ENCODE results near the gene FCER1G.

DNA sequence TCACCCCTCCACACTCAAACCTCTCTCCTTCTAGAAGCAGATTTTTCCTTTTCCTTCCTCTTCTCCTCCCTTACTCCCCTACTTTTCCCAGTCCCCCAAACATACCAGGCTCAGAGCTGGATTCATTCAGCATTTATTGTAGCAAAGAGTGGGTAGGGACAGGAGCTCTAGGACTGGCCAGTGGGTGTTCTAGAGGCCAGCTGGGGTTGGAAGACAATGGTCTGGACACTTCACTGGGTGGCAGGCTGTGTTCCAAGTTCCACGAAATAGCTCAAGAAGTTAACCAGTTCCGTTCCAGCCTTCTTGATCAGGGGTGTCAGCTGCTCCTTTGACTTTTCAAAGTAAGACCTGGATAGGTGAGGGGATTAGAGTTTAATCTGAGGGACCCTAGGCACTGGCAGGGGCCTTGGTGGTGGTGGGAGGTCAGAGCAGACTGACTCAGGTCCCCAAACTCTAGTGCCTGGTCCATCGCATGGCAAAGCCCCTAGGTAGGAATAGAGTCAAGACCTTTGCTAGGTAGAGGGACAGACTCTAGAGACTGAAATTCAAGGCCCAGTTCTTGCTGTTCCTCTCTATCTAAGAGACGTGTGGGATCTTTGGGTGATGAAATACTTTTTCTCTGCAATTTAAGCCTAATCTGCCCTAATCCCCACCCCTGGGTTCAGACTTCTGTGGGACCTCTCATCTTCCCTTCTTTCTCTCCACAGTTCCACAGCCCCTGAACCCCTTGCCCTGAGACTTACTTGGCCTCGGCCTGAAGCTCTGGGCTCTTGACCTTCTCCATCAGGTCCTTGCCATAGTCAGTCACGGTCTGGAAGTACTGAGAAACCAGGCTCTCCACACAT, 7.3 kb downstream of the FCER1G start:
- TF ChIP-seq EP300 (conservative IDR thresholded peaks at IDR 0.05; ENCODE audit: poor library complexity, severe bottlenecking) (no peak), SMC3 (conservative IDR thresholded peaks at IDR 0.05; ENCODE audit: poor library complexity) (no peak), TAF1 (IDR thresholded peaks at IDR 0.05; ENCODE audit: low read depth) (no peak), POLR2AphosphoS5 (IDR thresholded peaks at IDR 0.05) (no peak), EZH2 (IDR thresholded peaks at IDR 0.05; ENCODE audit: borderline replicate concordance, insufficient read depth, low read length, poor library complexity, severe bottlenecking) (no peak), RAD21 (conservative IDR thresholded peaks at IDR 0.05) (no peak), MXI1 (conservative IDR thresholded peaks at IDR 0.05; ENCODE audit: poor library complexity, severe bottlenecking) (no peak)
- TF ChIP-seq, protein P1, sequence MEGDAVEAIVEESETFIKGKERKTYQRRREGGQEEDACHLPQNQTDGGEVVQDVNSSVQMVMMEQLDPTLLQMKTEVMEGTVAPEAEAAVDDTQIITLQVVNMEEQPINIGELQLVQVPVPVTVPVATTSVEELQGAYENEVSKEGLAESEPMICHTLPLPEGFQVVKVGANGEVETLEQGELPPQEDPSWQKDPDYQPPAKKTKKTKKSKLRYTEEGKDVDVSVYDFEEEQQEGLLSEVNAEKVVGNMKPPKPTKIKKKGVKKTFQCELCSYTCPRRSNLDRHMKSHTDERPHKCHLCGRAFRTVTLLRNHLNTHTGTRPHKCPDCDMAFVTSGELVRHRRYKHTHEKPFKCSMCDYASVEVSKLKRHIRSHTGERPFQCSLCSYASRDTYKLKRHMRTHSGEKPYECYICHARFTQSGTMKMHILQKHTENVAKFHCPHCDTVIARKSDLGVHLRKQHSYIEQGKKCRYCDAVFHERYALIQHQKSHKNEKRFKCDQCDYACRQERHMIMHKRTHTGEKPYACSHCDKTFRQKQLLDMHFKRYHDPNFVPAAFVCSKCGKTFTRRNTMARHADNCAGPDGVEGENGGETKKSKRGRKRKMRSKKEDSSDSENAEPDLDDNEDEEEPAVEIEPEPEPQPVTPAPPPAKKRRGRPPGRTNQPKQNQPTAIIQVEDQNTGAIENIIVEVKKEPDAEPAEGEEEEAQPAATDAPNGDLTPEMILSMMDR (IDR thresholded peaks at IDR 0.05; ENCODE audit: poor library complexity, severe bottlenecking), result no peak
- TF ChIP-seq, protein P2, sequence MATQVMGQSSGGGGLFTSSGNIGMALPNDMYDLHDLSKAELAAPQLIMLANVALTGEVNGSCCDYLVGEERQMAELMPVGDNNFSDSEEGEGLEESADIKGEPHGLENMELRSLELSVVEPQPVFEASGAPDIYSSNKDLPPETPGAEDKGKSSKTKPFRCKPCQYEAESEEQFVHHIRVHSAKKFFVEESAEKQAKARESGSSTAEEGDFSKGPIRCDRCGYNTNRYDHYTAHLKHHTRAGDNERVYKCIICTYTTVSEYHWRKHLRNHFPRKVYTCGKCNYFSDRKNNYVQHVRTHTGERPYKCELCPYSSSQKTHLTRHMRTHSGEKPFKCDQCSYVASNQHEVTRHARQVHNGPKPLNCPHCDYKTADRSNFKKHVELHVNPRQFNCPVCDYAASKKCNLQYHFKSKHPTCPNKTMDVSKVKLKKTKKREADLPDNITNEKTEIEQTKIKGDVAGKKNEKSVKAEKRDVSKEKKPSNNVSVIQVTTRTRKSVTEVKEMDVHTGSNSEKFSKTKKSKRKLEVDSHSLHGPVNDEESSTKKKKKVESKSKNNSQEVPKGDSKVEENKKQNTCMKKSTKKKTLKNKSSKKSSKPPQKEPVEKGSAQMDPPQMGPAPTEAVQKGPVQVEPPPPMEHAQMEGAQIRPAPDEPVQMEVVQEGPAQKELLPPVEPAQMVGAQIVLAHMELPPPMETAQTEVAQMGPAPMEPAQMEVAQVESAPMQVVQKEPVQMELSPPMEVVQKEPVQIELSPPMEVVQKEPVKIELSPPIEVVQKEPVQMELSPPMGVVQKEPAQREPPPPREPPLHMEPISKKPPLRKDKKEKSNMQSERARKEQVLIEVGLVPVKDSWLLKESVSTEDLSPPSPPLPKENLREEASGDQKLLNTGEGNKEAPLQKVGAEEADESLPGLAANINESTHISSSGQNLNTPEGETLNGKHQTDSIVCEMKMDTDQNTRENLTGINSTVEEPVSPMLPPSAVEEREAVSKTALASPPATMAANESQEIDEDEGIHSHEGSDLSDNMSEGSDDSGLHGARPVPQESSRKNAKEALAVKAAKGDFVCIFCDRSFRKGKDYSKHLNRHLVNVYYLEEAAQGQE (IDR thresholded peaks at IDR 0.05; ENCODE audit: borderline replicate concordance), result no peak
